Measurements from ENCODE around the gene SLC22A1. TPM values are rescaled to one million over a fixed set of nuclear protein-coding genes. Genes with fewer than 3 reads are reported as not detected.

SLC22A1 gene
- total and polyA plus RNA-seq, 2 of the 4 experiments (the other 2 are of a cell fraction), result 0.10 TPM; not detected in 1

- H3K4me3 ChIP-seq (ENCODE audit: insufficient read depth, low read depth, low read length), result no peak overlapping the region
- whole genome bisulfite sequencing, 2 experiments (ENCODE audit: extremely low coverage in 2 of 2, insufficient read length in 1 of 2), result 92% methylated on average over 2 of the region's 20 CpGs; no CpG with 5 or more reads in 1 of the 2 experiments
- H3K23ac ChIP-seq (ENCODE audit: low read depth, low read length), result no peak overlapping the region
- H3K9me1 ChIP-seq (ENCODE audit: insufficient read depth, low read length), result peaks cover 2% of the 10 kb centered on the region; the same call in 1 of the 2 replicates
- H3K4me2 ChIP-seq (ENCODE audit: low read depth, low read length), result no peak overlapping the region
- H2BK20ac ChIP-seq (ENCODE audit: low read depth, low read length), result no peak overlapping the region
- no peak for ATAC-seq (ENCODE audit: low read depth)
- H2AK5ac ChIP-seq (ENCODE audit: low read depth, low read length), result no peak overlapping the region
- H3K56ac ChIP-seq (ENCODE audit: extremely low read depth, insufficient read depth, low read length), result no peak overlapping the region
- H2BK120ac ChIP-seq (ENCODE audit: low read depth, low read length), result no peak overlapping the region
- in situ Hi-C loops (cut with MboI; ENCODE audit: low sequenced_read_pairs), result no loop called here
- H4K20me1 ChIP-seq (ENCODE audit: insufficient read depth, low read length), result no peaks in the 10 kb centered on the region
- CTCF ChIA-PET, result interaction anchor here (1.0 kb wide), 1 partner anchor 351 kb away, joined by 3 read pairs; no protein-coding TSS in a partner anchor
- no peaks in the 10 kb centered on the region for H3K9me3 ChIP-seq (ENCODE audit: control insufficient read depth, insufficient read depth, low read length)
- no peak overlapping the region for H3K14ac ChIP-seq (replicated peaks; ENCODE audit: low read depth, low read length)
- no peak overlapping the region for H4K8ac ChIP-seq (ENCODE audit: low read depth in 2 of 2, low read length in 2 of 2)
- no peak overlapping the region for H3K18ac ChIP-seq (ENCODE audit: low read depth, low read length)
- H3K9ac ChIP-seq (ENCODE audit: low read depth, low read length), result no peak overlapping the region
- no peak for DNase-seq
- H3K27me3 ChIP-seq (ENCODE audit: control insufficient read depth, insufficient read depth, low read length), result no peaks in the 10 kb centered on the region
- peaks cover 0 to 3% of the 10 kb centered on the region in 2 experiments; a peak in 1 of 4 replicates for H3K79me1 ChIP-seq (ENCODE audit: low read depth in 1 of 2, low read length in 2 of 2)
- no peak overlapping the region for H3K4ac ChIP-seq (ENCODE audit: low read depth, low read length)
- no peak overlapping the region for H2AFZ ChIP-seq (replicated peaks; ENCODE audit: low read length, poor library complexity)
- no peaks in the 10 kb centered on the region; the same call in 1 of the 2 replicates for H3K4me1 ChIP-seq (ENCODE audit: control insufficient read depth, insufficient read depth, low read length)
- H3K27ac ChIP-seq (ENCODE audit: insufficient read depth, low read length), result no peak overlapping the region
- no peak overlapping the region for H2BK5ac ChIP-seq (ENCODE audit: low read depth, low read length, poor library complexity, severe bottlenecking)
- peaks cover 59% of the 10 kb centered on the region for H3K36me3 ChIP-seq (ENCODE audit: control insufficient read depth, insufficient read depth, low read length)
- H4K5ac ChIP-seq (ENCODE audit: low read depth, low read length), result no peak overlapping the region
- TF ChIP-seq MAZ (IDR thresholded peaks at IDR 0.05; ENCODE audit: borderline replicate concordance, low read depth, low read length) (no peak), POLR2A (IDR thresholded peaks at IDR 0.05; ENCODE audit: low read depth, low read length) (no peak), SMC3 (IDR thresholded peaks at IDR 0.05; ENCODE audit: low read depth, low read length) (no peak), NFE2L2 (IDR thresholded peaks at IDR 0.05; ENCODE audit: low read depth, low read length) (no peak), RCOR1 (IDR thresholded peaks at IDR 0.05; ENCODE audit: insufficient replicate concordance, low read length) (no peak), MAFK (IDR thresholded peaks at IDR 0.05; ENCODE audit: low read depth, low read length) (no peak), FOS (IDR thresholded peaks at IDR 0.05; ENCODE audit: low read depth, low read length) (no peak), RAD21 (IDR thresholded peaks at IDR 0.05; ENCODE audit: low read length) (no peak), CHD1 (IDR thresholded peaks at IDR 0.05; ENCODE audit: low read depth, low read length) (no peak), BHLHE40 (IDR thresholded peaks at IDR 0.05; ENCODE audit: low read depth, low read length) (no peak), RFX5 (IDR thresholded peaks at IDR 0.05; ENCODE audit: low read depth, low read length) (no peak), MXI1 (IDR thresholded peaks at IDR 0.05; ENCODE audit: borderline replicate concordance, low read depth, low read length) (no peak), CEBPB (IDR thresholded peaks at IDR 0.05; ENCODE audit: low read depth, low read length) (no peak)
- TF ChIP-seq, protein P1, sequence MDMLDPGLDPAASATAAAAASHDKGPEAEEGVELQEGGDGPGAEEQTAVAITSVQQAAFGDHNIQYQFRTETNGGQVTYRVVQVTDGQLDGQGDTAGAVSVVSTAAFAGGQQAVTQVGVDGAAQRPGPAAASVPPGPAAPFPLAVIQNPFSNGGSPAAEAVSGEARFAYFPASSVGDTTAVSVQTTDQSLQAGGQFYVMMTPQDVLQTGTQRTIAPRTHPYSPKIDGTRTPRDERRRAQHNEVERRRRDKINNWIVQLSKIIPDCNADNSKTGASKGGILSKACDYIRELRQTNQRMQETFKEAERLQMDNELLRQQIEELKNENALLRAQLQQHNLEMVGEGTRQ (IDR thresholded peaks at IDR 0.05; ENCODE audit: low read depth, low read length), result no peak
- TF ChIP-seq, protein P2, sequence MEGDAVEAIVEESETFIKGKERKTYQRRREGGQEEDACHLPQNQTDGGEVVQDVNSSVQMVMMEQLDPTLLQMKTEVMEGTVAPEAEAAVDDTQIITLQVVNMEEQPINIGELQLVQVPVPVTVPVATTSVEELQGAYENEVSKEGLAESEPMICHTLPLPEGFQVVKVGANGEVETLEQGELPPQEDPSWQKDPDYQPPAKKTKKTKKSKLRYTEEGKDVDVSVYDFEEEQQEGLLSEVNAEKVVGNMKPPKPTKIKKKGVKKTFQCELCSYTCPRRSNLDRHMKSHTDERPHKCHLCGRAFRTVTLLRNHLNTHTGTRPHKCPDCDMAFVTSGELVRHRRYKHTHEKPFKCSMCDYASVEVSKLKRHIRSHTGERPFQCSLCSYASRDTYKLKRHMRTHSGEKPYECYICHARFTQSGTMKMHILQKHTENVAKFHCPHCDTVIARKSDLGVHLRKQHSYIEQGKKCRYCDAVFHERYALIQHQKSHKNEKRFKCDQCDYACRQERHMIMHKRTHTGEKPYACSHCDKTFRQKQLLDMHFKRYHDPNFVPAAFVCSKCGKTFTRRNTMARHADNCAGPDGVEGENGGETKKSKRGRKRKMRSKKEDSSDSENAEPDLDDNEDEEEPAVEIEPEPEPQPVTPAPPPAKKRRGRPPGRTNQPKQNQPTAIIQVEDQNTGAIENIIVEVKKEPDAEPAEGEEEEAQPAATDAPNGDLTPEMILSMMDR (conservative IDR thresholded peaks at IDR 0.05; ENCODE audit: low read depth, low read length), result no peak
- TF ChIP-seq, protein P3, sequence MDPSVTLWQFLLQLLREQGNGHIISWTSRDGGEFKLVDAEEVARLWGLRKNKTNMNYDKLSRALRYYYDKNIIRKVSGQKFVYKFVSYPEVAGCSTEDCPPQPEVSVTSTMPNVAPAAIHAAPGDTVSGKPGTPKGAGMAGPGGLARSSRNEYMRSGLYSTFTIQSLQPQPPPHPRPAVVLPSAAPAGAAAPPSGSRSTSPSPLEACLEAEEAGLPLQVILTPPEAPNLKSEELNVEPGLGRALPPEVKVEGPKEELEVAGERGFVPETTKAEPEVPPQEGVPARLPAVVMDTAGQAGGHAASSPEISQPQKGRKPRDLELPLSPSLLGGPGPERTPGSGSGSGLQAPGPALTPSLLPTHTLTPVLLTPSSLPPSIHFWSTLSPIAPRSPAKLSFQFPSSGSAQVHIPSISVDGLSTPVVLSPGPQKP (IDR thresholded peaks at IDR 0.05; ENCODE audit: borderline replicate concordance, low read depth, low read length), result no peak
- no peak overlapping the region for H2BK15ac ChIP-seq (ENCODE audit: low read depth, low read length)
- H4K91ac ChIP-seq (ENCODE audit: insufficient read depth, low read depth, low read length), result no peak overlapping the region
- dilution Hi-C loops (cut with HindIII; ENCODE audit: low sequenced_read_pairs, unreplicated experiment), result no loop called here
- POLR2A ChIA-PET (ENCODE audit: unreplicated experiment), result no interaction called here
- intact Hi-C loops (cut with micrococcal nuclease), result no loop called here
- no peak overlapping the region for H2AK9ac ChIP-seq (replicated peaks; ENCODE audit: low read depth, low read length, poor library complexity)
- no TSS peak for BruUV-seq (replicated peaks)
Measured at GRCh38 chr6:160104821-160105517, 16.6 kb upstream of the SLC22A1 start.
